ENCODE data around the gene ATXN3. TPM values are rescaled to one million over a fixed set of nuclear protein-coding genes. Genes with fewer than 3 reads are reported as not detected.

ATXN3 gene
- total RNA-seq, 1 experiment from 2014 or later, result 24.9 TPM

DNA sequence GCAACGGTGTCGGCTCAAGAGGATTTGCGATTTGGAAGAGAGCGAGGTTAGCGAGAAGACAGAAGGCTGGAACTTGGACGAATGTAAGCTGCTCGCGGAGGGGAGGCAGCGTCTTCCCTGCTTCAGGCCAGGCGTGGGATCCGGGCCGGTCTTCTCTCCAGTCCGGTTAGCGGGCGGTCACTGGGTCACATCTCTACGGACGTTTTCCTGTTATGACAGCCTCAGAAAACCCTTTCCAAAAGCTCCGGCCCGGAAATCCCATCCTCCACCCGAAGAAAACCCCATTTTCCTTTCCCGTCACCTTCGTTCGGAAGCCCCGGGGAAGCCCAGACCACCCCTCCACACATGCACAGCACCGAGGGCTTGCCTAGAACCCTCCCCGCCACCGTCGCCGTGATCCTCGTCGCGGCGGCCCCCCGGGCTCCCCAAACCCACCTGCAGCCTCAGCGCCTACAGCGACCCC is 14.9 kb upstream of the ATXN3 start:
- Mint-ChIP-seq H3K4me3 (ENCODE audit: unreplicated experiment) (peak overlapping the region; percentile 82), H3K4me1 (ENCODE audit: insufficient read depth, unreplicated experiment) (peaks cover 18% of the 10 kb centered on the region), H3K27me3 (ENCODE audit: insufficient read depth, unreplicated experiment) (no peaks in the 10 kb centered on the region), H3K9me3 (ENCODE audit: unreplicated experiment) (no peaks in the 10 kb centered on the region), H3K27ac (ENCODE audit: low read depth, unreplicated experiment) (peak overlapping the region; percentile 99), H3K36me3 (ENCODE audit: insufficient read depth, unreplicated experiment) (peaks cover 39% of the 10 kb centered on the region)
- ChIA-PET CTCF (interaction anchor here (0.8 to 1.9 kb wide), 3 partner anchors 13 to 569 kb away, joined by 3 to 5 read pairs (median 5); no protein-coding TSS in a partner anchor), POLR2A (interaction anchor here (0.6 to 10.2 kb wide), 24 partner anchors 9 to 1836 kb away, joined by 3 to 176 read pairs (median 4); partner anchors contain the start of genes ATXN3, GOLGA5, LYSET and MOAP1)
- BruUV-seq (replicated peaks), result TSS peak; percentile 59
- intact Hi-C loops (cut with micrococcal nuclease), result no loop called here
- DNase-seq (ENCODE audit: unreplicated experiment), result no peak
- TF ChIP-seq, protein P1, sequence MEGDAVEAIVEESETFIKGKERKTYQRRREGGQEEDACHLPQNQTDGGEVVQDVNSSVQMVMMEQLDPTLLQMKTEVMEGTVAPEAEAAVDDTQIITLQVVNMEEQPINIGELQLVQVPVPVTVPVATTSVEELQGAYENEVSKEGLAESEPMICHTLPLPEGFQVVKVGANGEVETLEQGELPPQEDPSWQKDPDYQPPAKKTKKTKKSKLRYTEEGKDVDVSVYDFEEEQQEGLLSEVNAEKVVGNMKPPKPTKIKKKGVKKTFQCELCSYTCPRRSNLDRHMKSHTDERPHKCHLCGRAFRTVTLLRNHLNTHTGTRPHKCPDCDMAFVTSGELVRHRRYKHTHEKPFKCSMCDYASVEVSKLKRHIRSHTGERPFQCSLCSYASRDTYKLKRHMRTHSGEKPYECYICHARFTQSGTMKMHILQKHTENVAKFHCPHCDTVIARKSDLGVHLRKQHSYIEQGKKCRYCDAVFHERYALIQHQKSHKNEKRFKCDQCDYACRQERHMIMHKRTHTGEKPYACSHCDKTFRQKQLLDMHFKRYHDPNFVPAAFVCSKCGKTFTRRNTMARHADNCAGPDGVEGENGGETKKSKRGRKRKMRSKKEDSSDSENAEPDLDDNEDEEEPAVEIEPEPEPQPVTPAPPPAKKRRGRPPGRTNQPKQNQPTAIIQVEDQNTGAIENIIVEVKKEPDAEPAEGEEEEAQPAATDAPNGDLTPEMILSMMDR (IDR thresholded peaks at IDR 0.05; ENCODE audit: unreplicated experiment), result no peak

DNA sequence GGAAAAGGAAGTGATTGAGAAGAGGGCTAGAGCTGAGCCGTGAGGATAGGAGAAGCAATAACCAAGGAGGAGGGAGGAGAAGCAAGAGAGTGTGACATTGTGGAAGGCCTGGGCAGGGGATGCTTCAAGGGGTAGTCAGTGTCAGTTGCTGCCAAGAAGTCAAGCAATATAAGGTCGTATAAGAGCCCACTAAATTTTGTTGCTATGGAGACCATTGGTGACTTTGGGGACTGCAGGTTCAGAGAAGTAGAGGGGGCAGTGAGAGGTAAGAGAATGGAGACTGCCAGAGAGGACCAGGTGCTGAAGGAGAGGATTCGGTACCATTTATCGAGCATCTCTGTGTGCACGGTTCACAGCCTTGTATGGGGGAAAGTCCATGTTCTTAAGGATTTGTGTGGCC is 3.1 kb upstream of the ATXN3 start:
- no peaks in the 10 kb centered on the region for H3K9me3 Mint-ChIP-seq (ENCODE audit: unreplicated experiment)
- H3K27ac Mint-ChIP-seq (ENCODE audit: low read depth, unreplicated experiment), result peak overlapping the region; percentile 24
- H3K36me3 Mint-ChIP-seq (ENCODE audit: insufficient read depth, unreplicated experiment), result no peaks in the 10 kb centered on the region
- no peak for DNase-seq (ENCODE audit: unreplicated experiment)
- TF ChIP-seq, protein P1 (IDR thresholded peaks at IDR 0.05; ENCODE audit: unreplicated experiment), result no peak
- H3K4me3 Mint-ChIP-seq (ENCODE audit: unreplicated experiment), result no peak overlapping the region
- POLR2A ChIA-PET, result interaction anchor here (6.7 kb wide), 1 partner anchor 10 kb away, joined by 176 read pairs; the partner anchor contains the start of genes CPSF2 and NDUFB1
- intact Hi-C loops (cut with micrococcal nuclease), result no loop called here
- CTCF ChIA-PET, result no interaction called here
- H3K27me3 Mint-ChIP-seq (ENCODE audit: insufficient read depth, unreplicated experiment), result no peaks in the 10 kb centered on the region
- H3K4me1 Mint-ChIP-seq (ENCODE audit: insufficient read depth, unreplicated experiment), result peaks cover 12% of the 10 kb centered on the region
- BruUV-seq (replicated peaks), result no TSS peak

DNA sequence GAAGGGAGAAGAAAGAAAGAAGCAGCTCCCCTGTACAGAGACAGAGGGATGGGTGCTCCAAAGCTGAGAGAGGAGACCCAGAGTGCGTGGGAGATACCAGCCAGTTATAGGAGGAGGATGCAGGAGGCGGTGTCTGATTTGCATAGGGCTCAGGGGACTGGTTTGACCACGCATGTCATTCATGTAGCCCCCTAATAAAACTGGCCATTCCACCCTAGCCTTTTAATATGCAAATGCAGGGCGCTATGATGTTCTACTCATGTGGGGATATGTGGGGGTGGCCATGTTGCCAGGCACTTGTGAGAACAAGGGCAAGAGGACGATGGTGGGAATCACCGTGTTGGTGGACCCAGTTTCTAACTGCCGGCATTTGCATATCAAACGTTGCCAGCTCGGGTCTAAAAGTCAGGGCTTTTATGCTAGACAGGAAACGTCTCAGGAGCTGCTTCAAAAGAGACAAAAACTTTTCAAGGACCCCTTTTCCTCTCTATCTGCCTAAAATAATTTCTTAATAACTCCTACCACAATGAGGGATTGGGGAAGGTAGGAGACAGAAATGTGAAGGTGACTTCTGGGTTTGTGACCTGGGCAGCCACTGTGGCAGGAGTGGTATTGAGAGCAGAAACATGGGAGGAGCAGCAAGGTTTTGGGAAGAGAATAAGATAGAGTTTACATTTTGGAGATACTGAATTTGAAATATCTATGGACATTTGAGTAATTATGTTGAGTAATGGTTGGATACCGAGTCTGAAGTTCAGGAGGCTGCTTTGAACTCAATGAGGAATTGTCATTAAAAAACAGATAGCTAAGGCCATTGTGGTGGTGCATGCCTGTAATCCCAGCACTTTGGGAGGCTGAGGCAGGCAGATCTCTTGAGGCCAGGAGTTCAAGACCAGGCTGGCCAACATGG is 2.2 kb upstream of the ATXN3 start:
- H3K4me3 Mint-ChIP-seq (ENCODE audit: unreplicated experiment), result no peak overlapping the region
- TF ChIP-seq, protein P1 (IDR thresholded peaks at IDR 0.05; ENCODE audit: unreplicated experiment), result no peak
- ChIA-PET CTCF (interaction anchor here (1.0 to 3.9 kb wide), 3 partner anchors 9 to 39 kb away, joined by 5 to 55 read pairs (median 6); partner anchors contain the start of genes CPSF2 and NDUFB1), POLR2A (interaction anchor here (6.7 kb wide), 1 partner anchor 11 kb away, joined by 176 read pairs; the partner anchor contains the start of genes CPSF2 and NDUFB1)
- H3K4me1 Mint-ChIP-seq (ENCODE audit: insufficient read depth, unreplicated experiment), result peaks cover 12% of the 10 kb centered on the region
- BruUV-seq (replicated peaks), result no TSS peak
- DNase-seq (ENCODE audit: unreplicated experiment), result no peak
- H3K27ac Mint-ChIP-seq (ENCODE audit: low read depth, unreplicated experiment), result peak overlapping the region; percentile 40
- no peaks in the 10 kb centered on the region for H3K36me3 Mint-ChIP-seq (ENCODE audit: insufficient read depth, unreplicated experiment)
- no peaks in the 10 kb centered on the region for H3K9me3 Mint-ChIP-seq (ENCODE audit: unreplicated experiment)
- intact Hi-C loops (cut with micrococcal nuclease), result no loop called here
- no peaks in the 10 kb centered on the region for H3K27me3 Mint-ChIP-seq (ENCODE audit: insufficient read depth, unreplicated experiment)

DNA sequence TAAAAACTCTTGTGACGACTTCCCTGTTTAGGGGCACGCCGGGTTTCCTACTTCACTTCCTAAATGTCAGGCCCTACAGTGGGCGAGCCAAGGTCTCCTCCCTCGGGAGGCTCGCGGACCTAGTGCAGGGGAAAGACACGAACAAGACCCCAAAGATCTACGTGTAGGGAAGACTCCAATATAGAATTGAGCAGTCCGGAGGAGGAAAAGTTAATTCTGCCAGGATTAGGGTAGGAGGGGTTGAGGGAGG is 564 bp downstream of the ATXN3 start:
- ChIA-PET CTCF (interaction anchor here (3.9 kb wide), 1 partner anchor 12 kb away, joined by 55 read pairs; no protein-coding TSS in a partner anchor), POLR2A (interaction anchor here (0.6 to 6.7 kb wide), 11 partner anchors 8 to 689 kb away, joined by 3 to 176 read pairs (median 3); partner anchors contain the start of genes CPSF2, LGMN, NDUFB1 and TRIP11)
- Mint-ChIP-seq H3K27ac (ENCODE audit: low read depth, unreplicated experiment) (peak overlapping the region; percentile 93), H3K4me3 (ENCODE audit: unreplicated experiment) (peak overlapping the region; percentile 97), H3K36me3 (ENCODE audit: insufficient read depth, unreplicated experiment) (peaks cover 7% of the 10 kb centered on the region), H3K4me1 (ENCODE audit: insufficient read depth, unreplicated experiment) (peaks cover 24% of the 10 kb centered on the region), H3K27me3 (ENCODE audit: insufficient read depth, unreplicated experiment) (no peaks in the 10 kb centered on the region), H3K9me3 (ENCODE audit: unreplicated experiment) (no peaks in the 10 kb centered on the region)
- BruUV-seq (replicated peaks), result no TSS peak
- DNase-seq (ENCODE audit: unreplicated experiment), result peak; percentile 51
- TF ChIP-seq, protein P1 (IDR thresholded peaks at IDR 0.05; ENCODE audit: unreplicated experiment), result no peak
- intact Hi-C loops (cut with micrococcal nuclease), result loop anchor here (2.0 kb wide), 1 partner anchor 65 kb away; the partner anchor contains the start of gene TRIP11

All from MCF 10A (cell line).